ENCODE measurements around the gene PPP1R14B.

PPP1R14B gene

DNA sequence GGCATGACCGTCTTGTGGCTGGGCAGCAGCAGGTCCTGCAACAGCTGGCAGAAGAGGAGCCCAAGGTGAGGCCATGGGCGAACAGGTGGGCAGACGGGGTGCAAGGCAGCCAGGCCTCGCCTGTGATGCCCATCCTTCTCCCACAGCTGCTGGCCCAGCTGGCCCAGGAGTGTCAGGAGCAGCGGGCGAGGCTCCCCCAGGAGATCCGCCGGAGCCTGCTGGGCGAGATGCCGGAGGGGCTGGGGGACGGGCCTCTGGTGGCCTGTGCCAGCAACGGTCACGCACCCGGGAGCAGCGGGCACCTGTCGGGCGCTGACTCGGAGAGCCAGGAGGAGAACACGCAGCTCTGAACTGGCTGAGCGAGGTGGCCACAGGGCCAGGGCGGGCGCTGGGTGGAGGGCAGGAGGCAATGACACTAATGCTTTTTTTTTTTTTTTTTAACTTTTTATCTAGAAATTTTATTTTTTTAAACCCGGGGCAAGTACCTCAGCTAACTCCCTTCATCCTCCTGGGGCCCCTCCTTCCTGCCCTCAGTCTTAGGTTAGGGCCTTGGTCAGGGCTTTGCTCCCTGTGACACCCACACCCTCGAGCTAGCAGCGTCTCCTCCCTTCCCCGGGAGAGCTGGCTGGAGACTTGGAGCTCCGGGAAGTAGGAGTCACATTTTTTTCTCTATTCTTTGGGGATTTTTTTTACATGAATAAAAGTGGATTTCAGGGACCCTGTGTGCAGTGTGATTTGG is 20.6 kb upstream of the PPP1R14B start:
- Histone ChIP-seq H3K36me3 (replicated peaks; ENCODE audit: insufficient read depth, low read length) (no peaks in the 10 kb centered on the region), H3K9ac (ENCODE audit: low read length) (no peak overlapping the region), H3K9me3 (replicated peaks; ENCODE audit: insufficient read depth, low read length) (no peaks in the 10 kb centered on the region), H3K4me3 (ENCODE audit: low read length) (no peak overlapping the region), H4K20me1 (ENCODE audit: insufficient read depth, low read length) (no peaks in the 10 kb centered on the region), H3K4me1 (ENCODE audit: low read length) (0 out of 2 replicates have a peak, but pooled peaks cover 5% of the 10 kb centered on the region), H3K27ac (ENCODE audit: low read length) (no peak overlapping the region), H3K9me2 (replicated peaks; ENCODE audit: insufficient read depth, low read length) (no peaks in the 10 kb centered on the region), H2AFZ (ENCODE audit: low read length) (no peak overlapping the region), H3K4me2 (ENCODE audit: low read depth, low read length) (no peak overlapping the region), H3K79me2 (ENCODE audit: low read length) (peaks cover 7% of the 10 kb centered on the region; the same call in 1 of the 2 replicates), H3F3A (ENCODE audit: insufficient read depth, low read length) (peaks cover 23% of the 10 kb centered on the region), H3K27me3 (replicated peaks; ENCODE audit: insufficient read depth, low read length) (no peaks in the 10 kb centered on the region)
- TF ChIP-seq EZH2 (optimal IDR thresholded peaks at IDR 0.05; ENCODE audit: low read depth, low read length) (no peak), EZH2phosphoT487 (IDR thresholded peaks at IDR 0.05; ENCODE audit: low read length) (no peak)
- TF ChIP-seq, protein P1, sequence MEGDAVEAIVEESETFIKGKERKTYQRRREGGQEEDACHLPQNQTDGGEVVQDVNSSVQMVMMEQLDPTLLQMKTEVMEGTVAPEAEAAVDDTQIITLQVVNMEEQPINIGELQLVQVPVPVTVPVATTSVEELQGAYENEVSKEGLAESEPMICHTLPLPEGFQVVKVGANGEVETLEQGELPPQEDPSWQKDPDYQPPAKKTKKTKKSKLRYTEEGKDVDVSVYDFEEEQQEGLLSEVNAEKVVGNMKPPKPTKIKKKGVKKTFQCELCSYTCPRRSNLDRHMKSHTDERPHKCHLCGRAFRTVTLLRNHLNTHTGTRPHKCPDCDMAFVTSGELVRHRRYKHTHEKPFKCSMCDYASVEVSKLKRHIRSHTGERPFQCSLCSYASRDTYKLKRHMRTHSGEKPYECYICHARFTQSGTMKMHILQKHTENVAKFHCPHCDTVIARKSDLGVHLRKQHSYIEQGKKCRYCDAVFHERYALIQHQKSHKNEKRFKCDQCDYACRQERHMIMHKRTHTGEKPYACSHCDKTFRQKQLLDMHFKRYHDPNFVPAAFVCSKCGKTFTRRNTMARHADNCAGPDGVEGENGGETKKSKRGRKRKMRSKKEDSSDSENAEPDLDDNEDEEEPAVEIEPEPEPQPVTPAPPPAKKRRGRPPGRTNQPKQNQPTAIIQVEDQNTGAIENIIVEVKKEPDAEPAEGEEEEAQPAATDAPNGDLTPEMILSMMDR (IDR thresholded peaks at IDR 0.05; ENCODE audit: low read length), result no peak
- no peak for DNase-seq

DNA sequence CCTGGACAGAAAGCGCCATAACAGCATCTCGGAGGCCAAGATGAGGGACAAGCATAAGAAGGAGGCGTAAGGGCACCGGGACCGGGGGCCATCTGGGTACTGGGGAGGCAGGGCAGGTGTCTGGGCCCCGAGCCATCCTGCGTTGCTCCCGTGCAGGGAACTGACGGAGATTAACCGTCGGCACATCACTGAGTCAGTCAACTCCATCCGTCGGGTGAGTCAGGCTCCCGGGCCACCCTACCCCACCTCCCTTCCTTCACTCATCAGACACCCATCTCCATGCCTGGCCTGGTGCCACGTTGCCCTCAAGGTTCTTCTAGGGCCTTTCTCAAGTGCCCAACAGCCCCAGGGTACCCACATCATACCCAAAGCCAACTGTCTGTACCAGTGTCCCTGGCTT is 19.6 kb upstream of the PPP1R14B start:
- Histone ChIP-seq H3K4me2 (ENCODE audit: low read depth, low read length) (no peak overlapping the region), H3K9me2 (replicated peaks; ENCODE audit: insufficient read depth, low read length) (no peaks in the 10 kb centered on the region), H4K20me1 (ENCODE audit: insufficient read depth, low read length) (no peaks in the 10 kb centered on the region), H3K79me2 (ENCODE audit: low read length) (peaks cover under 1% of the 10 kb centered on the region; the same call in 1 of the 2 replicates), H3K9ac (ENCODE audit: low read length) (no peak overlapping the region), H3K9me3 (replicated peaks; ENCODE audit: insufficient read depth, low read length) (no peaks in the 10 kb centered on the region), H3F3A (ENCODE audit: insufficient read depth, low read length) (peaks cover 16% of the 10 kb centered on the region), H3K4me1 (ENCODE audit: low read length) (no peaks in the 10 kb centered on the region), H3K36me3 (replicated peaks; ENCODE audit: insufficient read depth, low read length) (no peaks in the 10 kb centered on the region), H3K27me3 (replicated peaks; ENCODE audit: insufficient read depth, low read length) (no peaks in the 10 kb centered on the region), H3K27ac (ENCODE audit: low read length) (no peak overlapping the region), H2AFZ (ENCODE audit: low read length) (no peak overlapping the region), H3K4me3 (ENCODE audit: low read length) (no peak overlapping the region)
- DNase-seq, result no peak
- no peak for TF ChIP-seq EZH2phosphoT487 (IDR thresholded peaks at IDR 0.05; ENCODE audit: low read length)
- no peak for TF ChIP-seq EZH2 (optimal IDR thresholded peaks at IDR 0.05; ENCODE audit: low read depth, low read length)
- TF ChIP-seq, protein P1 (IDR thresholded peaks at IDR 0.05; ENCODE audit: low read length), result no peak

DNA sequence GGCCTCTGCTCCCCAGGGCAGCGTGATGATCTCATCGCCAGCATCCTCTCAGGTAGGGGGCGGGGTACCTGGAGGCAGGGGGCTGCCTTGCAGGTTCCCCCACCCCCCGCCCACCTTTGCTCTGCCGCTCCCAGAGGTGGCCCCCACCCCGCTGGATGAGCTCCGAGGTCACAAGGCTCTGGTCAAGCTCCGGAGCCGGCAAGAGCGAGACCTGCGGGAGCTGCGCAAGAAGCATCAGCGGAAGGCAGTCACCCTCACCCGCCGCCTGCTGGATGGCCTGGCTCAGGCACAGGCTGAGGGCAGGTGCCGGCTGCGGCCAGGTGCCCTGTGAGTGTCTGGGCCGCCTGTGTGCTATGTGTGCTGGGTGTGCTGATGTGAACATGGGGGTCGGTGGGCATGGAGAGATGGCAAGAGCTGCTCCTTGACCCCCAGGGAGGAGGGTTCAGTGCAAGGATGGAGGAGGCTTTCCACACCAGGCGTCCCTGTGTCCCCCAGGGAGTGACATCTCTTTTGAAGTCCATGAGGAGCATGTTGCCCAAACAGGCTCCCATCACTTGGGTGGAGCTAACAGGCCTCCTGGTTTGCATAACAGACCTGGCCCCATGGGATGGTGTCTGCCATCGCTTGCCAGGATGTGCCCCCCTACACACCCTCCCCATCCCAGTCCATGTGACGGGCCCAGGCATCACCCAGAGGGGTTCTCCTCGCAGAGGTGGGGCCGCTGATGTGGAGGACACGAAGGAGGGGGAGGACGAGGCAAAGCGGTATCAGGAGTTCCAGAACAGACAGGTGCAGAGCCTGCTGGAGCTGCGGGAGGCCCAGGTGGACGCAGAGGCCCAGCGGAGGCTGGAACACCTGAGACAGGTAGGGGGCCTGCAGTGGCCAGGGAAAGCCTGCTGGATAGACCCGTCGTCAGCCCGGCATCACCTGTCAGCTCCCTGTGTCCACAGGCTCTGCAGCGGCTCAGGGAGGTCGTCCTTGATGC is 18.7 kb upstream of the PPP1R14B start:
- no peaks in the 10 kb centered on the region for H4K20me1 ChIP-seq (ENCODE audit: insufficient read depth, low read length)
- H3K27ac ChIP-seq (ENCODE audit: low read length), result no peak overlapping the region
- no peaks in the 10 kb centered on the region for H3K27me3 ChIP-seq (replicated peaks; ENCODE audit: insufficient read depth, low read length)
- H3K9ac ChIP-seq (ENCODE audit: low read length), result no peak overlapping the region
- no peak overlapping the region for H3K4me2 ChIP-seq (ENCODE audit: low read depth, low read length)
- peaks cover 13% of the 10 kb centered on the region for H3F3A ChIP-seq (ENCODE audit: insufficient read depth, low read length)
- TF ChIP-seq, protein P1 (IDR thresholded peaks at IDR 0.05; ENCODE audit: low read length), result no peak
- no peak for TF ChIP-seq EZH2phosphoT487 (IDR thresholded peaks at IDR 0.05; ENCODE audit: low read length)
- H3K4me1 ChIP-seq (ENCODE audit: low read length), result no peaks in the 10 kb centered on the region
- no peak overlapping the region for H3K4me3 ChIP-seq (ENCODE audit: low read length)
- no peak for DNase-seq
- H3K36me3 ChIP-seq (replicated peaks; ENCODE audit: insufficient read depth, low read length), result no peaks in the 10 kb centered on the region
- no peaks in the 10 kb centered on the region; the same call in 1 of the 2 replicates for H3K79me2 ChIP-seq (ENCODE audit: low read length)
- H3K9me2 ChIP-seq (replicated peaks; ENCODE audit: insufficient read depth, low read length), result no peaks in the 10 kb centered on the region
- no peak overlapping the region for H2AFZ ChIP-seq (ENCODE audit: low read length)
- H3K9me3 ChIP-seq (replicated peaks; ENCODE audit: insufficient read depth, low read length), result no peaks in the 10 kb centered on the region

Data from MM.1S (cell line).